MM.1S (cell line): Measurements from ENCODE around the gene EIF2AK3.

Experiments
- DNase-seq: peaks from one replicate; pipeline ENCODE4 v3.0.0-alpha.2; 2015
- H2AFZ ChIP-seq: fragments of 300-600 bp; sonication (generic); 2 replicates; pipeline ENCODE4 v1.6.0; 2016; ENCODE audit warnings: antibody characterized with exemption, low read length
- H3F3A ChIP-seq: fragments of 300-600 bp; sonication (generic); 2 replicates; pipeline ENCODE4 v1.6.1; 2016; ENCODE audit warnings: mild to moderate bottlenecking, antibody characterized with exemption, low read length, moderate library complexity, mixed read lengths; ENCODE audit not compliant: insufficient read depth
- H3K27ac ChIP-seq: fragments of 300-600 bp; sonication (generic); 2 replicates; pipeline ENCODE4 v1.5.1; 2016; ENCODE audit warnings: mild to moderate bottlenecking, low read length
- H3K27me3 ChIP-seq: fragments of 300-600 bp; sonication (generic); replicated peaks from 2 replicates; pipeline ENCODE4 v1.6.0; 2016; ENCODE audit warnings: low read length; ENCODE audit not compliant: insufficient read depth
- H3K36me3 ChIP-seq: fragments of 300-600 bp; sonication (generic); replicated peaks from 2 replicates; pipeline ENCODE4 v1.6.1; 2016; ENCODE audit warnings: mild to moderate bottlenecking, low read length, mixed read lengths; ENCODE audit not compliant: insufficient read depth
- H3K4me1 ChIP-seq: fragments of 300-600 bp; sonication (generic); 2 replicates; pipeline ENCODE4 v1.6.1; 2016; ENCODE audit warnings: low read length, mixed read lengths
- H3K4me2 ChIP-seq: fragments of 300-600 bp; sonication (generic); 2 replicates; pipeline ENCODE4 v1.6.0; 2016; ENCODE audit warnings: low read depth, low read length
- H3K4me3 ChIP-seq: fragments of 300-600 bp; sonication (generic); 2 replicates; pipeline ENCODE4 v1.5.1; 2016; ENCODE audit warnings: low read length, mixed read lengths
- H3K79me2 ChIP-seq: fragments of 300-600 bp; sonication (generic); 2 replicates; pipeline ENCODE4 v1.6.1; 2016; ENCODE audit warnings: mixed run types, low read length, mixed read lengths
- H3K9ac ChIP-seq: fragments of 300-600 bp; sonication (generic); 2 replicates; pipeline ENCODE4 v1.6.1; 2016; ENCODE audit warnings: low read length, mixed read lengths
- H3K9me2 ChIP-seq: fragments of 300-600 bp; sonication (generic); replicated peaks from 2 replicates; pipeline ENCODE4 v1.6.1; 2016; ENCODE audit warnings: mild to moderate bottlenecking, low read length, mixed read lengths; ENCODE audit not compliant: insufficient read depth
- H3K9me3 ChIP-seq: fragments of 300-600 bp; sonication (generic); replicated peaks from 2 replicates; pipeline ENCODE4 v1.6.1; 2016; ENCODE audit warnings: mild to moderate bottlenecking, low read length, mixed read lengths; ENCODE audit not compliant: insufficient read depth
- H4K20me1 ChIP-seq: fragments of 300-600 bp; sonication (generic); 2 replicates; pipeline ENCODE4 v1.6.1; 2016; ENCODE audit warnings: mild to moderate bottlenecking, low read length, moderate library complexity, mixed read lengths; ENCODE audit not compliant: insufficient read depth
- EZH2 ChIP-seq: fragments of 300-600 bp; sonication (generic); optimal IDR thresholded peaks from 2 replicates; pipeline ENCODE3; 2017; ENCODE audit warnings: low read depth, mild to moderate bottlenecking, antibody characterized with exemption, low read length, mixed read lengths
- EZH2phosphoT487 ChIP-seq: fragments of 300-600 bp; sonication (generic); IDR thresholded peaks from 2 replicates; pipeline ENCODE4 v1.6.1; 2018; ENCODE audit warnings: antibody characterized with exemption, low read length
- TF ChIP-seq, protein P1 (sequence below): fragments of 300-600 bp; sonication (generic); IDR thresholded peaks from 2 replicates; pipeline ENCODE4 v1.5.1; 2016; ENCODE audit warnings: antibody characterized with exemption, low read length, mixed read lengths

Gene EIF2AK3

DNA sequence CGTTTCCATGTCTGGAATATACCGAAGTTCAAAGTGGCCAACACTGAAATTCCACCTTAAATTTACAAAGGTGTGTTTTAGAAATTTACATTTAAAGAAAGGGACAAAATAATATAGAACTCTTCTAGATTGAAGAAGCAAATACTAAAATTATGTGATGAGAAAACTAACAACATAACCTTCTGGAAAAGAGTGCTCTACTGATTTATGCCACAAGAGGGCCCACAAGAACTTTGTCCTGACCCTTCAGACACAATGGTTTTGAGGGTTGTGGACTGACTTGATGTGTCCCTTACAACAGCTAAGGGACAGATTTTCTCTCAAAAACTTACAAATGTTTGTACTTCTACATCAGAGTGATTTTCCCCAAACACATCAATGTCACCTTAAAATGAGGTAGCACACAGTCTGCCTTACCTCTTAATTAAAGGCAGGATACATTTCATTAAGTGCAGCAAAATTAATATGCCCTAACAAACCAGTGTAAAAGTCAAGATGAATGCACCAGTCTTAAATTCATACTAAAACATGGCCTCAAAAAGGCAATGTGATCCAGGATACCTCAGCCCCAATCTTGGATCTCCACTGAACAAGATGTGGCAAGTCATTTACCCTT lies 36.2 kb downstream of the EIF2AK3 start:
- Histone ChIP-seq H3K4me2 (no peak overlapping the region), H3K9me3 (no peaks in the 10 kb centered on the region), H3K9me2 (no peaks in the 10 kb centered on the region), H3K27ac (peak overlapping the region; percentile 4; the same call in 1 of the 2 replicates), H3K4me1 (peaks cover 6% of the 10 kb centered on the region; the same call in 1 of the 2 replicates), H3K36me3 (peaks cover 17% of the 10 kb centered on the region), H3K4me3 (no peak overlapping the region), H3K9ac (no peak overlapping the region), H3K27me3 (no peaks in the 10 kb centered on the region), H3K79me2 (peaks cover 70% of the 10 kb centered on the region), H4K20me1 (no peaks in the 10 kb centered on the region; the same call in 1 of the 2 replicates), H2AFZ (no peak overlapping the region), H3F3A (peaks cover 18% of the 10 kb centered on the region)
- TF ChIP-seq EZH2phosphoT487, result no peak
- TF ChIP-seq, protein P1, sequence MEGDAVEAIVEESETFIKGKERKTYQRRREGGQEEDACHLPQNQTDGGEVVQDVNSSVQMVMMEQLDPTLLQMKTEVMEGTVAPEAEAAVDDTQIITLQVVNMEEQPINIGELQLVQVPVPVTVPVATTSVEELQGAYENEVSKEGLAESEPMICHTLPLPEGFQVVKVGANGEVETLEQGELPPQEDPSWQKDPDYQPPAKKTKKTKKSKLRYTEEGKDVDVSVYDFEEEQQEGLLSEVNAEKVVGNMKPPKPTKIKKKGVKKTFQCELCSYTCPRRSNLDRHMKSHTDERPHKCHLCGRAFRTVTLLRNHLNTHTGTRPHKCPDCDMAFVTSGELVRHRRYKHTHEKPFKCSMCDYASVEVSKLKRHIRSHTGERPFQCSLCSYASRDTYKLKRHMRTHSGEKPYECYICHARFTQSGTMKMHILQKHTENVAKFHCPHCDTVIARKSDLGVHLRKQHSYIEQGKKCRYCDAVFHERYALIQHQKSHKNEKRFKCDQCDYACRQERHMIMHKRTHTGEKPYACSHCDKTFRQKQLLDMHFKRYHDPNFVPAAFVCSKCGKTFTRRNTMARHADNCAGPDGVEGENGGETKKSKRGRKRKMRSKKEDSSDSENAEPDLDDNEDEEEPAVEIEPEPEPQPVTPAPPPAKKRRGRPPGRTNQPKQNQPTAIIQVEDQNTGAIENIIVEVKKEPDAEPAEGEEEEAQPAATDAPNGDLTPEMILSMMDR, result peak; percentile 84
- peak; percentile 69 for DNase-seq

DNA sequence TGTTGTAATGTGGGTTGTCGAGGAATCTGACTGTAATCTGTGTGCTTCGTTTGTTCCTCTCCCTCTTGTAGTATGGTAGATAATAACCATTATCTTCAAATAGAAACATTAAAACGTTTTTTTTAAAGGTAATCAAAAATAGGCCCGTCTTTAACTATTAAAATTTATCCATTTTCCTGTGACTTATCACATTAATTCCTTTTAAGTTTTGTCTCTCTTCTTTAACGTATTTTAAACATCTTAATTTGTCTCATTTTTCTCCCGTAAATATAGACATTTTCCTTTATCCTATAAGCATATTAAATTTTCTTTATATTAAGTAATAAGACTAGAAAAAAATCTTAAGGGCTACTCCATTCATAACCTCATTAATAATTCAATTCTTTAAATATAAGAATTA lies 41.3 kb downstream of the EIF2AK3 start:
- peaks cover 50% of the 10 kb centered on the region for H3K79me2 ChIP-seq
- no peak overlapping the region for H3K4me2 ChIP-seq
- no peak for TF ChIP-seq EZH2phosphoT487
- TF ChIP-seq, protein P1, result no peak
- TF ChIP-seq EZH2, result no peak
- DNase-seq, result no peak
- H3F3A ChIP-seq, result no peaks in the 10 kb centered on the region
- peaks cover 22% of the 10 kb centered on the region for H3K36me3 ChIP-seq
- H3K4me3 ChIP-seq, result no peak overlapping the region
- no peak overlapping the region for H3K27ac ChIP-seq
- H4K20me1 ChIP-seq, result no peaks in the 10 kb centered on the region; the same call in 1 of the 2 replicates
- no peak overlapping the region for H2AFZ ChIP-seq
- no peak overlapping the region for H3K9ac ChIP-seq
- no peaks in the 10 kb centered on the region for H3K9me2 ChIP-seq
- no peaks in the 10 kb centered on the region for H3K27me3 ChIP-seq
- H3K4me1 ChIP-seq, result no peaks in the 10 kb centered on the region
- no peaks in the 10 kb centered on the region for H3K9me3 ChIP-seq

DNA sequence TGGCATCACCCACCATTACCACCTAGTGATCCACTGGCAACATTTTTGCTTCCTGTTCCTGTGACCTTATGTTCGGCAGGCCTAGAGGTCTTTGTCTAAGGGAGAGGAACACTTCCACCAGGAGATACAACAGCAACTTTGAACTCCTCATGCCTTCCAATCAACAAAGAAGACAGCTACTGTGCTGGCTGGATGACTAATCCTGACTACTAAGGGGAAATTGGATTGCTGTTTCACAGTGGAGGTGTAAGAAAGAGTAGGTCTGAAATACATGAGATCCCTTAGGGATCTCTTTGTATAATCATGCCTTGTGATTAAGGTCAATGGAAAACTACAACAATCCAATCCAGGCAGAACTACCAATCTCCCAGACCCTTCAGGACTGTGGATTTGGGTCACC lies 45.2 kb downstream of the EIF2AK3 start:
- Histone ChIP-seq H3K27me3 (no peaks in the 10 kb centered on the region), H3K36me3 (peaks cover 17% of the 10 kb centered on the region)

More for the DNA sequence above, 45.2 kb downstream of the EIF2AK3 start:
- Histone ChIP-seq H3K4me1 (no peaks in the 10 kb centered on the region), H3K9me2 (no peaks in the 10 kb centered on the region), H3K4me3 (no peak overlapping the region), H3K79me2 (peaks cover 33% of the 10 kb centered on the region), H2AFZ (no peak overlapping the region), H3K4me2 (no peak overlapping the region), H3K9ac (no peak overlapping the region), H3F3A (peaks cover 2% of the 10 kb centered on the region; the same call in 1 of the 2 replicates), H3K9me3 (no peaks in the 10 kb centered on the region), H3K27ac (no peak overlapping the region), H4K20me1 (no peaks in the 10 kb centered on the region)
- DNase-seq, result no peak
- TF ChIP-seq EZH2phosphoT487 (no peak), EZH2 (no peak)
- TF ChIP-seq, protein P1, result no peak
